HG03064 (cell line): Measurements from ENCODE around the gene FEZF1.
"Not testable (repeated sequence)": the region's sequence is repeated elsewhere in the genome, so short reads cannot be mapped to it uniquely, and the experiment has no call there.

Source experiments
- ATAC-seq: cut with Tn5 transposase; IDR thresholded peaks from one replicate; pipeline ENCODE4 v1.9.1; 2021; ENCODE audit warnings: low read depth; ENCODE audit not compliant: unreplicated experiment

Gene FEZF1

DNA sequence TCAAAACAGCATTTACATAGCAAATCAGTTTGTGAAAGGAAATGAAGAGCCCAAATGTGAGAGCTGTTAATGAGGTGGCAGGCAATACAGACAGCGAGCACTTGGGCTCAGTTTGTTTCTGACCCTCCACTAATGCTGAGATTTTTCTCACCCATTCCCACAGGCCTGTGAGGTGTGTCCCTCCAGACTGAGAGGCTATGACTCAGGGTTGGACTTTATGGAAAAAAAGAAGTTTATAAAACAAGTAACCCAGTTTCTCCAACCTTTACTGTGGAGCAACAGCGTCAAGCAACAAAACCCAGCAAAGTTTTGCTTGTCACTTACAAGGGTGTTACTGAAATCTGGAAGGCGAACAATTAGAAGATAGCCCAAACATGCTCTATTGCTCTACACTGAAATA, 4.9 kb upstream of the FEZF1 start:
- ATAC-seq = no peak

DNA sequence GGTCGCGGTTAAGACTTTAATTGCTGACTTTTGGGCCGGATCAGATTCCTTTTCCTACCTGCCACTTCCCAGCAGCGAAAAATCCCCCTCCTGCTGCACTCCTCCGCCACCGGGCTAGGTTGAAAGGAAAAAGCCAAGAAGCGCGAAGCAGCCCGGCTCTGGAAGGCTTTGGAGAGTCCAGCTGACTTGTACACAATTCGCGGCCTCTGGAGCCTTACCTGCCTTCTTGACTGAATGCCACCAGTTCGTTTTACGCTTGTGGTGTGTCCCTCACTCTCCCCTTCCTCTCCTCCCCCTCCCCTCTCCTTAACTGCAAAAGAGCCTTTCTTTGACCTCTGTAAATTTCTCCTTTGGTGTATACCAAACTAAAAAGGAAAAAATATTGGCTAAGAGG, 2.7 kb upstream of the FEZF1 start:
- ATAC-seq = no peak

DNA sequence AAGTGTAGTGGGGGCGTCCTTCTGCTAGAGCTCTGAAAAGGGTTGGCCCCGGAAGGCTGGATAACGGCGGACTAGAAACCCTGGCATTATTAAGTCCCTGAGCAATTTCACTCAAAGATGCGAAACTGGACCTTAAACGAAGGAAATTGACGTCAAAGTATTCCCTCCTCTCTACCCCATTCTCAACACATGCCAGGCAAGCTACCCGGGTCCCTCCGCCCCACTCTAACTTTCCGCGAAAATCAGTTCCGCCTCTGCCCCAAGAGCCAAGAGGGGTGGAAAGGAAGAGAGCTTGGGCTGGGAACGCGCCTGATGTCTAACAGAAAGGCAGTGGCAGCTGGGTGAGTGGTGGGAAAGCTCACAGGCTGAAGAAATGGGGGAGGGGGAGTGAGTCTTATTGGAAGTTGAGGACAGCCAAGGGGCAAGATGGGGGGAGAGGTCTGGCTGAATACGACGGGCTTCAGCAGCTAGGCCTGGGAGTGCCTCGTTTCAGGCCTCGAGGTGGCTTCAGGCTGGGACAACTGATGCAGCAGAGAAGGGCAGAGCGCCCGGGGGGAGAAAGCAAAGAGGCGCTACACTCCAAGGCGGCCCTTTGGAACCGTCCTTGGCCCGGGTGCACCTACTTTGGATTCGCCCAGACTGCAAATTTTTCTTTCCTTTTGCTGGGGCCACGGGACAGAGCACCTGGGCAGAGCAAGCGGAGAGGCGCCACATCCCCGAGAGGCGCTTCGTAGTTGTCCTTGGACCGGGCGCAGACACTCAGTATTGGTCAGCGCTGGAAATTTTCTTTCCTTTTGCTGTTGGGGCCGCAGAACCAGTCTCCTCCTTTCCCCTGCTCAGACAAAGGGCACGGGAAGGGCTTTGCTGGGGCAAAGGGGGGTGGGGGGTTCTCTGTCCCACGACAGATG, 2.0 kb upstream of the FEZF1 start:
- no peak for ATAC-seq

DNA sequence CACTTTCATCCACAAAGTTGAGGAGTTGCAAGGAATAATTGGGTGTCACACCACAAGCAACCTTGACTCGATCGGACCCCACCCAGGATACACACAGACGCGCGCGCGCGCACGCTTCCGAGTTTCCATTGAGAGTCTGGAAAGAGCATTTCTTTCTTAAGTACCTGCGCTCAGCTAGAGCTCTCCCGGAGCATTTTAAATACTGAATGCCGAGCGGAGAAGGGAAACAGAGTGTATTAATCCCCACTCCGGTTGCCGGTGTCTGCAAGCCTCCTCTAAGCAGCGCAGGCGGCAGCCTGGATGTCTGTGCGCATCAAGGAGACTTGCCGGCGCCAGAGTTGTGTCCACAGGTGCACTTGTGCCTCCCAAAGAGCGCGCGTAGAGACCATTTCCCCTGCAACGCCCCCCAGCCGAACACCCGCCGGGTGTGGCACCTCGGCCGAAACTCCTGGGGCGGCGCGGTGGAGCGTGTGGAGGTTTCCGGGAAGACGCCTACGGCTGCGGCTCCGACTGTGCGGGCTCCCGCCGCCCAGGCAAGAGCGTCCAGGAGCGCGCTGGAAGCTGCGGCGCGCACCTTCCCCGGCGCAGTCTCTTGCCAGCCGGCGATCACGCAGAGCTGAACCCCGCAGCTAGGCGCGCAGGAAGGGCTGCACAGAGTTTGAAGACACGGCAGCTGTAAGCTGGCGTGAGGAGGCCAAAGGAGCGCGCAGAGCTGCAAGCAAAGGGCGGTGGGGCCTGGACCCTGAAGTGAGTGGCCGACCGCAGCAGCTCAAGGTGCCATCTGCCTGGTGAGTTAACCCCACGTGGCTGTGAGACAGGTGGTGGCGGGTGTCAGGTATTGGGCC, 1.1 kb upstream of the FEZF1 start:
- ATAC-seq = no peak

DNA sequence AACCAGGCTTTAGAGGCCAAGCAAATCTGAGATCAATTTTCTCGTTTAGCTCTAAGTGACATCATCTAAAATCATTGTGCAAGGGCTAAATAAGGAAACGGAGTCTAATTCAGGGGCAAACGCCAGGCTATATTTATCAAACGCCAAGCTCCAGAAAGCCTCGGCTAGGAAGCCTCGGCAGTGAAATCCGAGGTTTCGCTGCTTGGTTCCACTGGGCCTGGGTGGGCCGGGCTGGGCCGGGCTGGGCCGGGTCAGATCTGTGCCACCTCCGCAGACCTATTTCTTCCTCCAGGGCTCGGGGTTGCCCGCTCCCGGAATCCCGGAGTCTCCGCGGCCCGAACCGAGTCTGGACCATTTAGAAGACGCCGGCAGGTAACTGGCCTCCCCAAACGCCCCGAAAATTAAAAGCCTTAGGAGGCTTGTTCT, 459 bp upstream of the FEZF1 start:
- no peak for ATAC-seq

DNA sequence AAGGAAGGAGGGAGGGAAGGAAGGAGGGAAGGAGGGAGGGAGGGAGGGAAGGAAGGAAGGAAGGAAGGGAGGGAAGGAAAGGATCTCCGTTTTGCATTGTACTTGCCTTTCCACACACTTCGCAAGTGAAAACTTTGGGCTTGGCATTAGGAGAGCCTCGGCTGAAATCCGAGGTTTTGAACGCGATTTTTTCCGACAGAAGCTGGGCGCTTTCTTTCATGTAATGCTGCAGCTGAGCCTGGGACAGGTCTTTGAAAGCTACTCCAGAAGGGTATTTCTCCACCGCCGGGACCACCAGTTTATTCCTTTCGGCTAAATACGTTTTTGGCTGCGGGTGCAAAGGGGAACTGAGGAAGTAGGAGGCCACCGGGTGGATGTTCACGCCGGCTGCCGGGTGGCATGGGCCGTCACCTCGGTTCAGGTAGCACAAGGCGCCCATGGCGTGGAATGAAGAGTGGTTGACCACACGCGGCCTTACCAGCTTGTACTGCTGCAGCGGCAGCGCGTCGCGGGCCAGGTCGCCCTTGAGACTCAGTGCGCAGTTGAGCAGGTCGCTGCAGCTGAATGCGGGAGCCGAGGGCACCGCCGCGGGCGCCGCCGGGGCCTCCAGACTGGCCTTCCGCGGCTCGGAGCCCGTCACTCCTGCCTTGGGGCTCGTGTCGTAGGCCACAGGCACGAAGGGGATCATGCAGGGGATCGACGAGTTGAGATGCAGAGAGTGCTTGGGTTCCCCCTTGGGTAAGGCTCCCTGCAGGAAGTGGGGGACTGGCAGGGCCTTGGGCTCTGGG, 825 bp downstream of the FEZF1 start:
- ATAC-seq = no peak

DNA sequence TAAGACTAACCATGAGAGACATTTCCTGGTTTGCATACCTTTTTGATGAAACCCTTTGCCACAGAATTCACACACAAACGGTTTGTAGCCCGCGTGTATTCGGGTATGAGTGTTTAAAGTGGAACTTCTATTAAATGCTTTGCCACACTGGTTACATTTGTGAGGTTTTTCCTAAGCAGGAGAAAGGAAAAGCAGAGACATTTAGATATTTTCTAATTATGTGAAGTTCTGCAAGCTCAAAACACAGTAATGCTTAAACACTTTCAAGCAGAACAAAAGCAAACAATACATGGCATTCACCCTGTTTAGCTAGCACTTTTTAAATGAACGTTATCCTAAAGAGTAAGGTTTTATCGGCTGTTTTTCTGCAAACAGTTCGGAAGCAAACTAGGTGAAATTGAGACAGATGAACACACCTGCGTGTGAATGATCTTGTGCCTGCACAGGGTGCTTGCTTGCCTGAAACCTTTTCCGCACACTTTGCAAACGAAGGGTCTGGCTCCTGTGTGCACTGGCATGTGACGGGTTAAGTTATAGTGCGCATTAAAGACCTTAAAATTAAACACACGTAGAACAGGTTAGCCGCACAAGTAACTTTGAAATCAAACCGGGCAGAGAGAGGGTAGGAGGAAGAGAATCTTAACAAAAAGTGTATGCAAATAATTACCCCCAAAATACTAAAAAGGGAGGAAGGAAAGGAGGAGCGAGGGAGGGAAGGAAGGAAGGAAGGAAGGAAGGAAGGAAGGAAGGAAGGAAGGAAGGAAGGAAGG, 1.6 kb downstream of the FEZF1 start:
- ATAC-seq = no peak

DNA sequence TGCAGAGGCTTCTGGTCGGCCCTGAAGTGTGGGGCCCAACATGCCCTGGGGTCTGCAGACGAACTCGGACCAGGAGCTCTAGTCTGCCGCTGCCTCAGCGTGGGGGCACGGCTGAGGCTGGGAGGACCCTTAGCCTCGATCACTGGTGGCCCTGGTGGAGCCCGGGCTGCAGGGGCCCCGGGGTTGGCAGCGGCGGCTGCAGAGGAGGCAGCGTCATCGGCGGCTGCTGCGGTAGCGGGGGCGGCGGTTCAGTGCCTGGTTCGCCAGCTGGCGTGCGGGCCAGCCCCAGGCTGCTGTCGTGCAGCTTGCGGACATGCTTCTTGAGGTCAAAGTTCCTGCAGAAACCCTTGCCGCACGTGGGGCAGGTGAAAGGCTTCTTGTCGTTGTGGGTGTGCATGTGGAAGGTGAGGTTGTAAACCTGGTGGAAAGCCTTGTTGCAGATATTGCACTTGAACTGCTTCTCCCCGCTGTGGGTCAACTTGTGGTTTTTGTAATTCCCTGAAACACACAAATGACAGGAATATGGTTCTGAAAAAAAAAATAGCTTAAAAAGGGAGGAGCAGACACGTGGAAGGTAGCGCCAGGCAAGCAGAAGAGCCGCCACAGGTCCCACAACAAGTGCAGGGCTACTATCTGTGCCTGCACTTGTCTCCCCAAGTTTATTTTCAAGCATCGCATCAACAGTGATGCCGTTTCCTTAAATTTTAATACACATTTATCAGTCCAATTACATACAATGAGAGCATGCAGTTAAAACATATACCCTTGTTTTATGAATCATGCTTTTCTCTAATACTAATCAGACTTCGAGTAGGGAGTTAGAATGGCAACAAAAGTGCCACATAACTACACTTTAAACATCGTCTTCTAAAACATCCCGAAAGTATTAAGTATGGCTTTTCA, 2.4 kb downstream of the FEZF1 start:
- ATAC-seq = no peak

DNA sequence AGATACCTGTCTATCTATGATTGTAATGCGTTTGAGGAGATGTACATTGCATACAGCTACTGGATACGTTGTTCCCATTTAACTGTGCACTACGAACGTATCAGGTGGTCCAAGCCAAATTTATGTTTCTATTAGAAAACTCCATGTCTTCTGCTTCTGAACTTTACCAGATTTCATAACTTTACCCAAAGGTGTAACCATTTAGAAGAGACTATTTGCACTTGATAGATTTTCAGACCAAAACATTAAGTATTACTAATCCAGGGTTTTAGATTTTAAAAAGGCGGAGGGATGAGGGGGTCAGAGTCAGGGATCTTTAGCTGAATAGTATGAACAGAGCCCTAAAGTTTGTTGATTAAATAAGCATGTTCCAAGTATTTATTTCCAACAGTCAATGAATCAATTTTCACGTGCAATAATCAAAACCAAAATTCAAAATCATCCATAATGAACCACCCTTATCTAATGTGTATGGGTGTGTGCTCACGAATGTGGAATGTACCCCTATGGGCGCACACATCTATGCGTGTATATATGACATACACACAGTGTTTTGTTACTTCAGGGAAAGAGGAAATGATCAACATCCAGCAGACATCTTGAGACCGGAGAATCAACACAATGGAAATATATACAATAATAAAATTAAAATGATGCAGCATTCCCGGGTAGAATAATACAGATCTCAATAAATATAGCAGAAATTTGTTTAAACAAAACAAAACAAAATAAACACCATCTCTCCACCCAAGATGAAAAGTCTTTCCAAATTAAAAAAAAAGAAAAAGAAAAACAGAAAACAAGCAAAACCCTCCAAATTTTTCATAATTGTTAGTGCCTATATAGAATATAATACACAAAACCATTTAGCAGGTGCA, 3.4 kb downstream of the FEZF1 start:
- ATAC-seq = no peak

DNA sequence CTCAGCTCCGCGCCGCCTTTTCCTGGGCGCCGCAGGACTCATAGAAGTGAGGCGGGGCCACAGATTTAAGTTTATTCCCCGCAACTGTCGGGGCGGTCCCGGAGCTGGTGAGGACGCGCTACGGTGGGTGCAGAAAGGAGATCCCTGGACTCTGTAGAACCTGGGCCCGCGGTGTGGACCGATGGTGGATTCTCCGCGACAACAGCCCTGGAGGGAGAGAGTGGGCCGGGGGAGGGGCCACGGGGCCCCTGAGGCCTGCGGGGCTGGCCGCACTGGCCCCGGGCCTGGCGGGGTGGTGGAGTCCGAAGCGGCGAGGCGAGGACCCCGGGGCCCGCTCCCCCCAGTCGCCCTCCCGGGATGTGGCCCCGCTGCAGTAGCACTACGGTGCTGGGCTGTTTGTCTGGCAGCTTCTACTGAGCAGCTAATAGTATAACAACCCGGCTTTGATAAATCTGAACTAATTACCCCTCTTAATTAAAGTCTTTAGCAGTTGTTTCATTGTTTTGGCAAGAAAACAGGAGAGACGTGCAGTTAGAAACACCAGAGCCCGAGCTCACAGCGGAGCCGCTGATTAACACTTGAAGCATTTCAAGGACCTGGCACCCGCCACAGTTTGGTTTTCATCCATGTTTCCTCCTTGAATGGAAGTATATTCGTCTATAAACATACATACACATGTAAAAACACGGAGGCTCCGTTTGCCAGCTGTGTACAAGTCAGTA, 4.2 kb downstream of the FEZF1 start:
- ATAC-seq = no peak

DNA sequence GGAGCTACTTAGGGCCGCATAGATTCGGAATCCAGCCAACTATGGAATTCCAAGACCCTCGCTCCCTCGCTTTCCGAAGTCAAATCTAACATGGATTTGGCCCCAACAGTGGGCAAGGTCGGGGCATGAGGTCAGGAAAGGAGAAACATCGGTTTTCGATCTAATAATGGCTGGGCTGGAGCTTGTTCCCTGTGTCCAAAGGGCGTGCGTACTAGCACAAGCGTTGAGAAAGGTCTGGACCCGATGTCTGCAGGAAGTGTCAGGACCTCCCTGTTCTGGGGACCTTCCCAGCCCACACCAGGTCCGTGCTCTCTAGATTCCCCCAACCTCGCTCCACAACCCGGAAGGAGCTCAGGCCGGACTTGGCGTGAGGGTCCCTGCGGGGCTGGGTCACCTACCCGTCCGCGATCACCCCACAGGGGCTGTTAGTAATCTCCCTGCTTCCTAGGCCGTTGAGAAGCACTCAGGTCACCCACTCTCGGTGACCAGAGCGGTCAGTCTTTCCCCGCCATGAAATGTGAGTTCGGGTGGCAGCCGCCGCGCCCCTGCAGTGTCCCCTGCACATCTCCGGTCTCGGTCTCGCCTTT, 4.8 kb downstream of the FEZF1 start:
- no peak for ATAC-seq

DNA sequence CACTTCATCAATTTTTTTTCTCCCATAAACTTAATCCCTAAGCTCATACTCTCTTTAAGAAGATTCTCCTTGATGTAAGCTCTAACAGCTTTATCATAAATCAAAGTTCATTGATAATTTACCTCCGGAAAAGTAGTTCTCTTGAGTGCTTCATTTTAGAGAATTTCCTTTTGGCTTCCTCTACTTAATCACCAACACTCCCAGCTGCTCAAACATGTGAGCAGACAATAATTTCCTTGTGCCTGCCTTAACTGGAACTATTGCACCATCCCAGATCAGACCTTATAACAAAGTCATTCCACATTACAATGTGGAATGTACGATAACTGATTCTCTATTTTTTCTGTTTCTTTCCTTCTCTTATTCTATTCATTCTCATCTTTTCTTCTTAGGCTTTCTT, 5.9 kb downstream of the FEZF1 start:
- no peak for ATAC-seq

DNA sequence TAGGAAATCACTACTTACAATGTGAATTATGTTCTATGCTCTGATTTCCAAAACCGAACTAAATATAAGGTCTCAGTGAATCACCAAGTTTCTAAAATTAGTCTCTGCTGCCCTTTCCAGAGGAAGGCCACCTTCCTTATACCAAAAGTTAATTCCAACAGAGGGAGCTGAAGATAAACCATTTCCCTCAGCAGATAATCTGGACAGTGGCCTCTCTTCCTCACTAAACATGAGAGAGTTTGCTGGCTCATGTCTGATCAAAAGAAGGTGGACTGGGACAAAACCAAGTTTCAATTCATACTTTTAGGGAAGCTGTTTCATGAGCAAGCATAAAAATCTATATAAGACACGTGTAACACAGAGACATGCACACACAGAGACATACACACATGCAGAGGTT, 6.4 kb downstream of the FEZF1 start:
- ATAC-seq = no peak

DNA sequence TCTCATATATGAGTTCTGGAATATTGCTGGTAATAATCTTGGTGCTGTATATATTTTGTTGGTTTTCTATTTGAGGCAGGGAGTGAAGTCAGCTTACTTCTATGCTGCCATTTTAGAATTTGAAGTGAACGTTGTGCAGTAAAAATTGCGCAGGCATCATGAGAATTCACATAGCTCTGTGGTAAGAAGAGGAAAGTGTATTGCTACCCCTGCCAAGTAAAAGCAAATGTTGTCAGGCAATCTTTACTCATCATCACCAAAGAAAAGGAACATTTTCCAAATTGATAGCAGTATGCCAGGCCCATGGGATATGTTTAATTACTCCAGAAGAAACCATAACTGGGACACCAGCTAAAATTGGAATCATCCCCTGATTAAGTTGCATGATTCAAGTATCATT, 13.4 kb downstream of the FEZF1 start:
- no peak for ATAC-seq

DNA sequence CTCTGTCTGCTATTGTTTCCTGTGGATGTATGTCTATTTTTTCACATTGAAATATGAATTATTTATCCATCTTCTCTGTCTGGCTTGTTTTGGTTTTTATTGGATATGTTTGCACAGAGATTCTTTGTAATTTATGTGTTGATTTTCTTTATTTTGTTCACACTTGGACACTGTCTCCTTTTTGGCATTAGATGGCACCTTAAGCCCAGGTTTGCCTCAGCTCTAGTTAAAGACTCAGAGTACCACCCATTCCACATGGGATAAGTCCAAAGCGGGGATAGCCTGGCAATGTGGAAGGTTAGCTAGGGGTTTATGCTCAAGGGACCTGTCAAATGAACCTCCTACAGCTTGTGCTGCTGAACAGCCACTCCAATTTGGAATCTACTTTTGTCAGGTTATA, 14.1 kb downstream of the FEZF1 start:
- ATAC-seq = no peak

DNA sequence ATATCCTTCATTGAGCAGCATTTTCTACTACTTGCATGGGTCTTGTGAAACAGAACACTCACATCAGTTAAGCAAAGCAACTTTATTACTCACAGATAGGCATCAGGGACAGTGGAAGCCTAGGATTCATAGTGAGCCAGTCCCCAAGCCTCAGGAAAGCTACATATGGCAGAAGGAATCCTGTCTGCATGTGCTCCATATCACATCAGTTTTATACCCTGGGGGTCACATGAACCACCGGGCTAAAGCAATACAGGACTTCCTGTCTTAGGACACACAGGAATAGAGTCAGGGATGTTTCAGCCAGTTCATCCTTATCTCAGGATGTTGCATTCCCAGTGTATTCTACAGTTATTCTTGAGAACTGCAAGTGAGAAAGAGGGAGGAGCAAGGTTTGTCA, 15.1 kb downstream of the FEZF1 start:
- ATAC-seq = no peak

DNA sequence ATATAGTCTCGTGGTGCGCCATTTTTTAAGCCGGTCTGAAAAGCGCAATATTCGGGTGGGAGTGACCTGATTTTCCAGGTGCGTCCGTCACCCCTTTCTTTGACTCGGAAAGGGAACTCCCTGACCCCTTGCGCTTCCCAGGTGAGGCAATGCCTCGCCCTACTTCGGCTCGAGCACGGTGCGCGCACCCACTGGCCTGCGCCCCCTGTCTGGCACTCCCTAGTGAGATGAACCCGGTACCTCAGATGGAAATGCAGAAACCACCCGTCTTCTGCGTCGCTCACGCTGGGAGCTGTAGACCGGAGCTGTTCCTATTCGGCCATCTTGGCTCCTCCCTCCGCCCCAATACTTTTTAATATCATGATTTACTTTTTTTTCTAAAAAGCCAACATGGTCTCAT, 19.9 kb downstream of the FEZF1 start:
- ATAC-seq = not testable (repeated sequence)
